Measurements from ENCODE around the gene PSMD13. TPM values are rescaled to one million over a fixed set of nuclear protein-coding genes. Genes with fewer than 3 reads are reported as not detected.

The PSMD13 gene
- total and polyA plus RNA-seq, 2 of the 13 experiments (the other 11 are each of a cell fraction or from before 2014, with no cell fraction given), result 83.0 to 117 TPM

DNA sequence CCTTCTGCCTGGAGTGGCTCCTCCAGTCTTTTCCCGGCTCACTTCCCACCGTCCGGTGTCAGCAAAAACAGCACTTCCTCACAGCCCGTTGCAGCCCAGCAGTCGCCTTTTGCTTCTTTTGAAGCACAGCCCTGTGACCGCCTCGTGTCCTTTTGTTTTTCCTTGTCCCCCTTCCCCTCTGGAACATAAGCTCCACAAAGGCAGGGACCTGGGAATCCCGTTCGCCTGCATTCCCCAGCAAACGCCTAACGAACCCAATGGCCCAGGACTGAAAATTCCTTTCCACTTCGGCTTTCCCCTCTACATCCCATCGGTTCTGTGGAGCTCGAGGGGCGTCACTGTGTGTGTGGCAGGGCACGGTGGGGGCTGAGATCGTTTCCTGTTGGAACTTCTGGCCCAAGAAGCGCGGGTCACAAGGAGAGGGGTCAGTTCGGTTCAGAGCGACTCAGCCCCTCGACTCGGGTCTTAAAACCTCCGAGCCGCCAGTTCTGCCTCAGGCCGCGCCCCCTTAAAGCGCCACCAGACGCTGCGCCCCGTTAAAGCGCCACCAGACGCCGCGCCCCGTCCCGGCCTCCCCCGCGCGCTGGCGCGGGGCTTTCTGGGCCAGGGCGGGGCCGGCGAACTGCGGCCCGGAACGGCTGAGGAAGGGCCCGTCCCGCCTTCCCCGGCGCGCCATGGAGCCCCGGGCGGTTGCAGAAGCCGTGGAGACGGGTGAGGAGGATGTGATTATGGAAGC is 28.4 kb upstream of the PSMD13 start (continued):
- TF ChIP-seq, protein P1, sequence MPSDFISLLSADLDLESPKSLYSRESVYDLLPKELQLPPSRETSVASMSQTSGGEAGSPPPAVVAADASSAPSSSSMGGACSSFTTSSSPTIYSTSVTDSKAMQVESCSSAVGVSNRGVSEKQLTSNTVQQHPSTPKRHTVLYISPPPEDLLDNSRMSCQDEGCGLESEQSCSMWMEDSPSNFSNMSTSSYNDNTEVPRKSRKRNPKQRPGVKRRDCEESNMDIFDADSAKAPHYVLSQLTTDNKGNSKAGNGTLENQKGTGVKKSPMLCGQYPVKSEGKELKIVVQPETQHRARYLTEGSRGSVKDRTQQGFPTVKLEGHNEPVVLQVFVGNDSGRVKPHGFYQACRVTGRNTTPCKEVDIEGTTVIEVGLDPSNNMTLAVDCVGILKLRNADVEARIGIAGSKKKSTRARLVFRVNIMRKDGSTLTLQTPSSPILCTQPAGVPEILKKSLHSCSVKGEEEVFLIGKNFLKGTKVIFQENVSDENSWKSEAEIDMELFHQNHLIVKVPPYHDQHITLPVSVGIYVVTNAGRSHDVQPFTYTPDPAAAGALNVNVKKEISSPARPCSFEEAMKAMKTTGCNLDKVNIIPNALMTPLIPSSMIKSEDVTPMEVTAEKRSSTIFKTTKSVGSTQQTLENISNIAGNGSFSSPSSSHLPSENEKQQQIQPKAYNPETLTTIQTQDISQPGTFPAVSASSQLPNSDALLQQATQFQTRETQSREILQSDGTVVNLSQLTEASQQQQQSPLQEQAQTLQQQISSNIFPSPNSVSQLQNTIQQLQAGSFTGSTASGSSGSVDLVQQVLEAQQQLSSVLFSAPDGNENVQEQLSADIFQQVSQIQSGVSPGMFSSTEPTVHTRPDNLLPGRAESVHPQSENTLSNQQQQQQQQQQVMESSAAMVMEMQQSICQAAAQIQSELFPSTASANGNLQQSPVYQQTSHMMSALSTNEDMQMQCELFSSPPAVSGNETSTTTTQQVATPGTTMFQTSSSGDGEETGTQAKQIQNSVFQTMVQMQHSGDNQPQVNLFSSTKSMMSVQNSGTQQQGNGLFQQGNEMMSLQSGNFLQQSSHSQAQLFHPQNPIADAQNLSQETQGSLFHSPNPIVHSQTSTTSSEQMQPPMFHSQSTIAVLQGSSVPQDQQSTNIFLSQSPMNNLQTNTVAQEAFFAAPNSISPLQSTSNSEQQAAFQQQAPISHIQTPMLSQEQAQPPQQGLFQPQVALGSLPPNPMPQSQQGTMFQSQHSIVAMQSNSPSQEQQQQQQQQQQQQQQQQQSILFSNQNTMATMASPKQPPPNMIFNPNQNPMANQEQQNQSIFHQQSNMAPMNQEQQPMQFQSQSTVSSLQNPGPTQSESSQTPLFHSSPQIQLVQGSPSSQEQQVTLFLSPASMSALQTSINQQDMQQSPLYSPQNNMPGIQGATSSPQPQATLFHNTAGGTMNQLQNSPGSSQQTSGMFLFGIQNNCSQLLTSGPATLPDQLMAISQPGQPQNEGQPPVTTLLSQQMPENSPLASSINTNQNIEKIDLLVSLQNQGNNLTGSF (CRISPR knock-in tag; IDR thresholded peaks at IDR 0.05), result no peak
- TF ChIP-seq, protein P2, sequence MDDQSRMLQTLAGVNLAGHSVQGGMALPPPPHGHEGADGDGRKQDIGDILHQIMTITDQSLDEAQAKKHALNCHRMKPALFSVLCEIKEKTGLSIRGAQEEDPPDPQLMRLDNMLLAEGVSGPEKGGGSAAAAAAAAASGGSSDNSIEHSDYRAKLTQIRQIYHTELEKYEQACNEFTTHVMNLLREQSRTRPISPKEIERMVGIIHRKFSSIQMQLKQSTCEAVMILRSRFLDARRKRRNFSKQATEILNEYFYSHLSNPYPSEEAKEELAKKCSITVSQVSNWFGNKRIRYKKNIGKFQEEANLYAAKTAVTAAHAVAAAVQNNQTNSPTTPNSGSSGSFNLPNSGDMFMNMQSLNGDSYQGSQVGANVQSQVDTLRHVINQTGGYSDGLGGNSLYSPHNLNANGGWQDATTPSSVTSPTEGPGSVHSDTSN (CRISPR knock-in tag; IDR thresholded peaks at IDR 0.05; ENCODE audit: borderline replicate concordance), result no peak
- no peak for TF ChIP-seq ZNF75D (CRISPR knock-in tag; IDR thresholded peaks at IDR 0.05; ENCODE audit: borderline replicate concordance)
- no peak for TF ChIP-seq SNAI1 (CRISPR knock-in tag; IDR thresholded peaks at IDR 0.05; ENCODE audit: borderline replicate concordance)
- no peak for TF ChIP-seq MEIS1 (CRISPR knock-in tag; IDR thresholded peaks at IDR 0.05; ENCODE audit: borderline replicate concordance)
- peak; percentile 28; the same call in 1 of the 2 replicates for TF ChIP-seq TOPORS (CRISPR knock-in tag; IDR thresholded peaks at IDR 0.05)
- TF ChIP-seq, protein P3, sequence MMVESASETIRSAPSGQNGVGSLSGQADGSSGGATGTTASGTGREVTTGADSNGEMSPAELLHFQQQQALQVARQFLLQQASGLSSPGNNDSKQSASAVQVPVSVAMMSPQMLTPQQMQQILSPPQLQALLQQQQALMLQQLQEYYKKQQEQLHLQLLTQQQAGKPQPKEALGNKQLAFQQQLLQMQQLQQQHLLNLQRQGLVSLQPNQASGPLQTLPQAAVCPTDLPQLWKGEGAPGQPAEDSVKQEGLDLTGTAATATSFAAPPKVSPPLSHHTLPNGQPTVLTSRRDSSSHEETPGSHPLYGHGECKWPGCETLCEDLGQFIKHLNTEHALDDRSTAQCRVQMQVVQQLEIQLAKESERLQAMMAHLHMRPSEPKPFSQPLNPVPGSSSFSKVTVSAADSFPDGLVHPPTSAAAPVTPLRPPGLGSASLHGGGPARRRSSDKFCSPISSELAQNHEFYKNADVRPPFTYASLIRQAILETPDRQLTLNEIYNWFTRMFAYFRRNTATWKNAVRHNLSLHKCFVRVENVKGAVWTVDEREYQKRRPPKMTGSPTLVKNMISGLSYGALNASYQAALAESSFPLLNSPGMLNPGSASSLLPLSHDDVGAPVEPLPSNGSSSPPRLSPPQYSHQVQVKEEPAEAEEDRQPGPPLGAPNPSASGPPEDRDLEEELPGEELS (CRISPR knock-in tag; IDR thresholded peaks at IDR 0.05), result no peak
- TF ChIP-seq SPEN (CRISPR knock-in tag; IDR thresholded peaks at IDR 0.05; ENCODE audit: low read depth), result peak; percentile 65
- no peak for TF ChIP-seq RFX3 (CRISPR knock-in tag; IDR thresholded peaks at IDR 0.05)
- TF ChIP-seq LRRFIP1 (CRISPR knock-in tag; conservative IDR thresholded peaks at IDR 0.05), result no peak
- TF ChIP-seq ZNF713 (CRISPR knock-in tag; IDR thresholded peaks at IDR 0.05), result no peak
- TF ChIP-seq ZNF543 (CRISPR knock-in tag; IDR thresholded peaks at IDR 0.05), result no peak
- TF ChIP-seq GRHL1 (CRISPR knock-in tag; conservative IDR thresholded peaks at IDR 0.05), result no peak
- no peak for TF ChIP-seq HIVEP1 (CRISPR knock-in tag; IDR thresholded peaks at IDR 0.05)
- no peak for TF ChIP-seq ATRX (CRISPR knock-in tag; IDR thresholded peaks at IDR 0.05; ENCODE audit: borderline replicate concordance)

Data from HepG2 (cell line).